K562 (cell line): ENCODE results near the gene PTPRG. TPM values are rescaled to one million over a fixed set of nuclear protein-coding genes. Genes with fewer than 3 reads are reported as not detected.
A peak's percentile ranks its signal among the peaks of the same experiment; 100 is the strongest.

Source experiments
- ATAC-seq: fragments of 200-7000 bp; cut with Tn5 transposase; 3 replicates; pipeline ENCODE4 v1.9.1; 2020; ENCODE audit warnings: moderate library complexity
- BruUV-seq: library from RNA; stranded (reverse); fragments of 400-500 nt; replicated peaks from 2 replicates; lab custom pipeline; 2021; lab: Mats Ljungman, UMichigan
- CTCF ChIA-PET: fragments of 300-600 bp; formaldehyde crosslinking; extraction: SDS; loops from one replicate; lab custom pipeline; 2021; ENCODE audit warnings: low intra/inter-chr PET ratio; lab: Yijun Ruan, JAX
- POLR2A ChIA-PET: fragments of 300-600, 350-650 bp; sonication (Branson Sonifier 250); formaldehyde crosslinking; extraction: SDS; loops from one replicate; lab custom pipeline; 2021; ENCODE audit warnings: antibody characterized with exemption, inconsistent platforms; lab: Yijun Ruan, JAX
- DNase-seq, 4 experiments: peaks; one replicate each; pipeline versions ENCODE4 v3.0.0 to v3.0.0-alpha.2; 2011 to 2018; ENCODE audit warnings: low spot score in 3 of 4, mixed read lengths in 3 of 4; ENCODE audit errors: extremely low read depth in 1 of 4
- FAIRE-seq: peaks from 2 replicates; lab custom pipeline; 2011; peaks lifted over from hg19 to GRCh38; lab: Jason Lieb, UNC
- H2AFZ ChIP-seq: 2 replicates; pipeline ENCODE4 v1.6.0; 2011; ENCODE audit warnings: low read depth, low read length, control low read depth, inconsistent platforms
- H3K27ac ChIP-seq: fragments of 200-600 bp; 3 replicates; pipeline ENCODE4 v1.8.0; 2011; ENCODE audit warnings: low read depth, mild to moderate bottlenecking, control low read depth, inconsistent platforms, low read length, moderate library complexity, mixed read lengths; ENCODE audit errors: extremely low read depth
- H3K27me3 ChIP-seq, 2 experiments: fragments of 300-600 bp in 1 of 2; 2 replicates in 1 of 2; 3 replicates in 1 of 2; pipeline versions ENCODE4 v1.6.0 to v1.8.0; 2011; ENCODE audit warnings: inconsistent platforms in 2 of 2, low read length in 2 of 2, mild to moderate bottlenecking in 1 of 2, mixed read lengths in 1 of 2, moderate library complexity in 1 of 2; ENCODE audit not compliant: control insufficient read depth in 2 of 2, insufficient read depth in 2 of 2
- H3K36me3 ChIP-seq: fragments of 300-600 bp; 3 replicates; pipeline ENCODE4 v1.8.0; 2011; ENCODE audit warnings: mild to moderate bottlenecking, low read length, inconsistent platforms; ENCODE audit not compliant: control insufficient read depth, insufficient read depth
- H3K4me1 ChIP-seq, 2 experiments: fragments of 200-600 bp in 1 of 2; replicated peaks in 1 of 2; 2 replicates in 1 of 2; 3 replicates in 1 of 2; pipeline versions ENCODE4 v1.5.1 to v1.8.0; 2011; ENCODE audit warnings: inconsistent platforms in 2 of 2, low read length in 2 of 2, mild to moderate bottlenecking in 1 of 2, mixed read lengths in 1 of 2, moderate library complexity in 1 of 2; ENCODE audit not compliant: control insufficient read depth in 2 of 2, insufficient read depth in 2 of 2
- H3K4me2 ChIP-seq: 2 replicates; pipeline ENCODE4 v1.6.1; 2011; ENCODE audit warnings: low read length, control low read depth, inconsistent platforms, mixed read lengths; ENCODE audit not compliant: insufficient read depth
- H3K4me3 ChIP-seq: fragments of 200-600 bp; sonication (generic), shearing (Covaris generic); 2 replicates; pipeline ENCODE4 v1.5.1; 2016; ENCODE audit warnings: control low read depth, inconsistent platforms
- H3K79me2 ChIP-seq: fragments of 200-600 bp; 3 replicates; pipeline ENCODE4 v1.8.0; 2011; ENCODE audit warnings: low read length, inconsistent platforms; ENCODE audit not compliant: control insufficient read depth, insufficient read depth
- H3K9ac ChIP-seq, 2 experiments: 2 replicates each; pipeline versions ENCODE4 v1.6.0 to v1.6.1; 2011; ENCODE audit warnings: low read depth in 2 of 2, low read length in 2 of 2, control low read depth in 1 of 2, inconsistent platforms in 1 of 2, mild to moderate bottlenecking in 1 of 2, mixed read lengths in 1 of 2; ENCODE audit not compliant: insufficient read depth in 1 of 2
- H3K9me1 ChIP-seq: one replicate; pipeline ENCODE4 v1.6.0; 2011; ENCODE audit warnings: inconsistent platforms, mild to moderate bottlenecking, low read length, moderate library complexity; ENCODE audit not compliant: control insufficient read depth, insufficient read depth
- H3K9me3 ChIP-seq: replicated peaks from 2 replicates; pipeline ENCODE4 v1.5.1; 2011; ENCODE audit warnings: low read depth, low read length, inconsistent platforms; ENCODE audit not compliant: control insufficient read depth, insufficient read depth
- H4K20me1 ChIP-seq: replicated peaks from 2 replicates; pipeline ENCODE4 v1.6.1; 2011; ENCODE audit warnings: low read length, inconsistent platforms, mixed read lengths; ENCODE audit not compliant: control insufficient read depth, insufficient read depth
- HNRNPLL ChIP-seq: fragments of 200-400 bp; formaldehyde crosslinking; IDR thresholded peaks from 2 replicates; pipeline ENCODE4 v1.6.1; 2017; ENCODE audit warnings: low read length, low read depth, mild to moderate bottlenecking; ENCODE audit not compliant: poor library complexity, severe bottlenecking
- TCF7 ChIP-seq: sonication (generic); IDR thresholded peaks from 2 replicates; pipeline ENCODE4 v1.6.1; 2016; ENCODE audit warnings: antibody characterized with exemption, borderline replicate concordance
- WGBS: fragments of 100-300 bp; shearing (Covaris generic); methylation state at CpG from one replicate; pipeline ENCODE4 v1.1.6; 2016; ENCODE audit warnings: low coverage, mixed read lengths; ENCODE audit not compliant: insufficient coverage; ENCODE audit errors: missing lambda C conversion rate; 5-methylcytosine and 5-hydroxymethylcytosine counted together
- in situ Hi-C: fragments of 300-500 bp; cut with MboI; formaldehyde crosslinking; loops from 4 replicates; pipeline ENCODE4 v1.15.0; 2018; ENCODE audit warnings: inconsistent platforms, mixed read lengths
- intact Hi-C: fragments of 100-400 bp; cut with micrococcal nuclease; formaldehyde crosslinking; loops from 2 replicates; pipeline ENCODE4 v1.14.2; 2022
- polyA plus RNA-seq, 8 experiments: library from polyadenylated mRNA; depleted of rRNA in 4 of 8; stranded (reverse) in 5 of 8; unstranded in 3 of 8; fragments of >200 nt; fragmentation: Nextera tagmentation in 2 of 8; fragmentation: Illumina TruSeq in 1 of 8; extraction: Ambion mirVana in 2 of 8; extraction: Trizol in 1 of 8; gene quantifications; 2 replicates each; pipeline versions ENCODE4 v1.2.1 to v1.2.3, GENCODE V29; 2011 to 2014; ENCODE audit warnings: inconsistent platforms in 1 of 8, missing spikeins in 1 of 8
- total RNA-seq, 7 experiments: library from RNA; depleted of rRNA in 6 of 7; stranded (reverse); fragments of >200 nt in 6 of 7; fragmentation: Illumina TruSeq in 2 of 7; extraction: Trizol in 2 of 7; gene quantifications; 2 replicates each; pipeline versions ENCODE4 v1.2.1 to v1.2.3, GENCODE V29; 2011 to 2021; ENCODE audit warnings: low replicate concordance in 1 of 7
- TF ChIP-seq, protein P1 (sequence below), 3 experiments: fragments of 200-800 bp in 1 of 3; fragments of 250-450 bp in 1 of 3; fragments of 450-650 bp in 1 of 3; sonication (Bioruptor Pico) in 1 of 3; sonication (Bioruptor generic) in 1 of 3; formaldehyde crosslinking in 1 of 3; IDR thresholded peaks; 2 replicates each; pipeline versions ENCODE4 v1.6.1 to v1.8.0; 2016 to 2022; ENCODE audit warnings: mild to moderate bottlenecking in 2 of 3, missing genetic modification characterization in 2 of 3, missing compliant biosample characterization in 1 of 3, moderate library complexity in 1 of 3

PTPRG gene
- total and polyA plus RNA-seq, 9 of the 15 experiments (the other 6 are each of a cell fraction or from before 2014, with no cell fraction given), result 0.16 TPM; not detected in 8

DNA sequence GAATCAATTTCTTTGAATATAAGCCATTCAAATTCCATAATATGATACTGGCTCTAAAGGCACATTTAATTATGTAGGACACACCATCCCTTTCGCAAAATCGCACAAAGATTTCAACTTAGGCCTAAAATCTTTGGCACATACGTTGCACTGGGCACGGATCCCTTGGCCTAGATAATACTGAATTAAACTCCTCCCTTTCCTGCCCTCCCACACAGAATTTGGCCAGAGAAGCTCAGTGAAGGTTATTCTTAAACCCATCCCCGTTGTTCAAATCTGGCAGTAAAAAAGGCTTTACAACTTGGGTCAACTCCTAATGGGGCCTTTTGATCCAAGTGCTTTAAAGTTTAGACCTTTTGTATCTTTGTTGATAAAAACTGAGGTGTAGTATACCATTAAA, 247.2 kb downstream of the PTPRG start:
- no peak overlapping the region for H3K4me2 ChIP-seq
- TF ChIP-seq, protein P1, sequence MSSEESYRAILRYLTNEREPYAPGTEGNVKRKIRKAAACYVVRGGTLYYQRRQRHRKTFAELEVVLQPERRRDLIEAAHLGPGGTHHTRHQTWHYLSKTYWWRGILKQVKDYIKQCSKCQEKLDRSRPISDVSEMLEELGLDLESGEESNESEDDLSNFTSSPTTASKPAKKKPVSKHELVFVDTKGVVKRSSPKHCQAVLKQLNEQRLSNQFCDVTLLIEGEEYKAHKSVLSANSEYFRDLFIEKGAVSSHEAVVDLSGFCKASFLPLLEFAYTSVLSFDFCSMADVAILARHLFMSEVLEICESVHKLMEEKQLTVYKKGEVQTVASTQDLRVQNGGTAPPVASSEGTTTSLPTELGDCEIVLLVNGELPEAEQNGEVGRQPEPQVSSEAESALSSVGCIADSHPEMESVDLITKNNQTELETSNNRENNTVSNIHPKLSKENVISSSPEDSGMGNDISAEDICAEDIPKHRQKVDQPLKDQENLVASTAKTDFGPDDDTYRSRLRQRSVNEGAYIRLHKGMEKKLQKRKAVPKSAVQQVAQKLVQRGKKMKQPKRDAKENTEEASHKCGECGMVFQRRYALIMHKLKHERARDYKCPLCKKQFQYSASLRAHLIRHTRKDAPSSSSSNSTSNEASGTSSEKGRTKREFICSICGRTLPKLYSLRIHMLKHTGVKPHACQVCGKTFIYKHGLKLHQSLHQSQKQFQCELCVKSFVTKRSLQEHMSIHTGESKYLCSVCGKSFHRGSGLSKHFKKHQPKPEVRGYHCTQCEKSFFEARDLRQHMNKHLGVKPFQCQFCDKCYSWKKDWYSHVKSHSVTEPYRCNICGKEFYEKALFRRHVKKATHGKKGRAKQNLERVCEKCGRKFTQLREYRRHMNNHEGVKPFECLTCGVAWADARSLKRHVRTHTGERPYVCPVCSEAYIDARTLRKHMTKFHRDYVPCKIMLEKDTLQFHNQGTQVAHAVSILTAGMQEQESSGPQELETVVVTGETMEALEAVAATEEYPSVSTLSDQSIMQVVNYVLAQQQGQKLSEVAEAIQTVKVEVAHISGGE (CRISPR knock-in tag; IDR thresholded peaks at IDR 0.05), result peak in 1 of 3 experiments; percentile 26; a peak in 1 of 6 replicates
- TF ChIP-seq TCF7 (no peak), HNRNPLL (no peak)
- H3K9me1 ChIP-seq, result no peaks in the 10 kb centered on the region
- no peaks in the 10 kb centered on the region for H3K9me3 ChIP-seq
- H3K36me3 ChIP-seq, result no peaks in the 10 kb centered on the region
- H2AFZ ChIP-seq, result no peak overlapping the region
- no peaks in the 10 kb centered on the region for H4K20me1 ChIP-seq
- no peak for FAIRE-seq
- in situ Hi-C loops, result no loop called here
- H3K4me1 ChIP-seq, result no peaks in the 10 kb centered on the region
- POLR2A ChIA-PET, result no interaction called here
- no peak overlapping the region for H3K27ac ChIP-seq
- no peak for DNase-seq
- H3K79me2 ChIP-seq, result no peaks in the 10 kb centered on the region
- CTCF ChIA-PET, result no interaction called here
- WGBS, result 0% methylated on average over 5 of the region's 5 CpGs
- BruUV-seq, result no TSS peak
- H3K9ac ChIP-seq, result no peak overlapping the region
- H3K4me3 ChIP-seq, result no peak overlapping the region
- no peak for ATAC-seq
- no peaks in the 10 kb centered on the region for H3K27me3 ChIP-seq
- intact Hi-C loops, result no loop called here
